Activated CD4-positive, alpha-beta T cell treated with anti-CD3 and anti-CD28 coated beads, Interleukin-2, Interleukin-4, amounts not matched to agents 100 ng/mL and 50 ng/mL, durations not matched to agents 16 hours and 8 hours (primary cell): ENCODE measurements around the gene TMEM237.

Experiments
- DNase-seq: peaks from one replicate; pipeline ENCODE4 v3.0.0-alpha.2; 2020; ENCODE audit warnings: low spot score

The TMEM237 gene

DNA sequence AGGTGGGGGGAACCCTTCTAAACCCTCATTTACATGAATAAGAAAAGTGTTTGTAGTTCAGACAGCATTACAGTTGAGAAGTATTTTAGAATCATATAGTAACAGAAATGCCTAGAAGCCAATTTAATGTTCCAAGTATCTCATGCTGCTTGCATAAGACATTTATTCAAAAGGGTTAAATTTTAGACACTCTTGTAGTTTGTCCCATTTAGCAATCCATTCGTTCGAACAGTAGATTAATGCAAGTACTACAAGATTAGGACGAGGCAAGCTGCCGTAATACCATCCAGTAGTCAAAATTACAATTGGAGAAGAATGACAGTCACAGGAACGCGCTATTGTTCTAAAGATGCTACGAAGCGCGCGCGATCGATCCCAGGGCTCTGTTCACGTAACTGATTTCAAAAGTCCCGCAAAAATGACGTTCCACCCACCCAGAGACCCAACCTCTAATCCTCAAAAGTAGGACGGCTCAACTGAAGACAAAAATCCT, 1.2 kb downstream of the TMEM237 start:
- DNase-seq = no peak

DNA sequence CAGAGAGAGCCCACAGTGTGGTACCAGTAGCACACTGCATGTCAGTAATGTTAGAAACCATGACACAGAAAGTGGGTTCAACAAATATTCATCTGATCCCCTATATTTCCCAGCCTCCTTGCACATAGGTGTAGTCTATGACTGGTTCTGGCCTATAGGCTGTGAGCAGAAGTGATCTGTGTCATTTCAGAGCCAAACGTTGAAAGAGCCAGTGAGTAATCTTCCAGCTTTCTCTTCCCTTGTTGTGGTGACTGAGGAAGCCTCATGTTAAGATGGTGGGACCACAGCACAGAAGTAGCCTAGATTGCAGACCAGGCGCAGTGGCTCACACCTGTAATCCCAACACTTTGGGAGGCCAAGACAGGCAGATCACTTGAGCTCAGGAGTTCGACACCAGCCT, 4.1 kb downstream of the TMEM237 start:
- no peak for DNase-seq

DNA sequence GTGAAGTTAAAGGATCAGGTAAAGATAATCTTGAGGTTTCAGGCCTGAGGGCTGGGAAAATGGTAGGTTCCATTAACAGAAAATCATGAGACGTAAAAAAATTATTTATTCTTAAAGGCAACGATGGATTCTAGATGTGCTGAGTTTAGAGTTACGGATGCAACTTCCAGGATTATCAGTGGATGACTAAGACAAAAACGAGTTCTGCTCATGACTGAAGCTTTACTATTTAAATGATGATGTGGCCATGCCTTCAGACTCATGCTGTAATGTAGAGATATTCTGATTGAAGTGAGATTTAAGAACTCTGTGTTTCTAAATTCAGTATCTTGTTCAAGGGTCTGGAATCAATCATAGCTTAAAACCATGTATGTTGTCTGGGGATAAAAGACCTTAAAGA, 5.0 kb downstream of the TMEM237 start:
- no peak for DNase-seq

DNA sequence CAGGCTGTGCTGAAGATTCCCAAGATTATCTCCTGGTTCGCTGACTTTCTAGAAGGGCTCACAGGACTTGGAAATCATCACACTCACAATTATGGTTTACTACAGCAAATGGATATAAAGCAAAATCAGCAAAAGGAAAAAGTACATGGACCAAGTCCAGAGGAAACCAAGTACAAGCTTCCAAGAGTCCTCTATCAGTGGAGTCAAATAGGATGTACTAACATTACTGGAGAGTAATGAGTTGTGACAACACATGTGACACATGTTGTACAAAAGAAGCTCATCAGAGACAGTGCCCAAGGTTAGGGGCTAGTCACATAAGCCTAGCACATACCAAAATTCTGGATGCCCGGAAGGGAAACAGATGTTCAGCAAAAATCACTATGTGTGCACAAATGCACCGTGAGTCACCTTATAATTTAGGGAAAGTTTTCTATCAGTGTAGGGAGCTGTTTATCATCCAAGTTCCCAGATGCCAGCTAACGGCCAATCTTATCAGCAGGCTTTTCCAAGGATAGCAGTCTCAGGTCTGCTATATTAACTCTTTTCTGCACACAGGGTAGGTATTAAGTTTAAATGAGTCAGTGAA, 9.5 kb downstream of the TMEM237 start:
- no peak for DNase-seq

DNA sequence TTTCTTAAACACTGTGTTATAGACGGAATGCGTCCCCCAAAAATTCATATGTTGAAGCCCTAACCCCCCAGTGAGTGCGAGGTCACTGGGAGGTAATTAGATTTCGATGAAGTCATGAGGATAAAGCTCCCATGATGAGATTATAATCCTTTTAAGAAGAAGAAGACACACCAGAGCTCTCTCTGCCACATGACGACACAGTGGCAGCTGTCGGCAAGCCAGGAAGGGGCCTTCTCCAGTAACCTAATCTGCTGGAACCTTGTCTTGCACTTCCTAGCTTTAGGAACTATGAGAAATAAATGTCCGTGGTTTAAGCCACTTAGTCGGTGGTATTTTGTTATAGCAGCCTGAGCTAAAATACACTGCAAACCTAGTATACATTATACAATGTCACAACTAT, 12.3 kb downstream of the TMEM237 start:
- no peak for DNase-seq

DNA sequence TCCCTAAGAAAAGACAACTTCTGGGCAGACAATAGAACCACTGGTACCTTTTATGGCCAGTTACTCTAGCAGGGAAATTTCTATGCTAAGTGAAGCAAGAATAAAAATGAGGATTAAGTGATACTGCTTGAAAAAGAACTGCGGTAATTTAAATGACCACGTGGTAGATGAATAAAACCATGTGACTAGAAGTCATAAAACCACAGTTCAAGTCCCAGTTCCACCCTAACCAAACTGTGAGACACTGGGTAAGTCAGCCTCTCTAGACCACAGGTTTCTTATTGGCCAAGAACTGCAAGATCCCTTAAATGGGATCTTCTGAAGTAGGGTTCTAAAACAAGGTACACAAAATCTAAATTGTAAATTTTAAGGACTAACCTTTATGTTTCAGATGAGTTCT, 12.7 kb downstream of the TMEM237 start:
- DNase-seq = no peak

DNA sequence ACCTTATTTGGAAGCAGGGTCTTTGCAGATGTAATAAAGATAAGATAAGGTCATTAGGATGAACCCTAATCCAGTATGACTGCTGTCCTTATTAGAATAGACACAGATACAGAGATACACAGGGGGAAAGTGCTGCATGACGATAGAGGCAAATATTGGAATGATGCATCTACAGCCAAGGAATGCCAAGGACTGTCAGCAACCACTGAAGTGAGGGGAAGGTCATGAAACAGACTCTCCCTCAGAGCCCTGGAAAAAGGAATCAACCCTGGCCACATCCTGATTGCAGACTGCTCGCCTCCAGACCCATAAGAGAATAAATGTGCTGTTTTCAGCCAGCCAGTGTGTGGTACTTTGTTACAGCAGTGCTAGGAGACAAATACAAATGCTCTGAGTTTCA, 14.8 kb downstream of the TMEM237 start:
- no peak for DNase-seq

DNA sequence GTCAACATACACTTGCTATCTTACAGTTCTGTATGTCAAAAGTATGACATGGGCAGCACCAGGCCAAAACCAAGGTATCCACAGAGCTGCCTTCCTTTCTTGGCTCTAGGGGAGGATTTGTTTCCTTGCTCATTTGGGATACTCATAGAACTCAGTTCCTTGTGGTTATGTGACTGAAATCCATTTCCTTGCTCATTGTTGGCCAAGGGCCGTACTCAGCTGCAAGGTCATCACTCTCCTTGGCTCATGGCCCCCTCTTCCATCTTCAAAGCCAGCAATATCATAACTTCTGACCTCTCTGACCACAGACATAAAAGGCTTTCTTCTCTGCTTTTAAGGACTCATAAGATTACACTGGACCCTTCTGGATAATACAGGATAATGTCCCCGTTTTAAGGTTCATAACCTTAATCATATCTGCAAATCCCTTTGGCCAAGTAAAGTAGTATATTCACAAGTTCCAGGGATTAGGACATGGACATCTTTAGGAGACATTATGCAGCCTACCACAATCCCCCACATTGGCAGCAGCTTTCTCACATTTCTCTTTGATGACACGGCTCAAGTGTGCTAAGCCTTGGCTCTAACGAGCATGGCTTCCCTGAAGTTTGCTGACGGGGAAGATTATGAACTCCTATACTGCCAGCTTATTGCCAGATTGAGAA, 20.9 kb downstream of the TMEM237 start:
- no peak for DNase-seq

DNA sequence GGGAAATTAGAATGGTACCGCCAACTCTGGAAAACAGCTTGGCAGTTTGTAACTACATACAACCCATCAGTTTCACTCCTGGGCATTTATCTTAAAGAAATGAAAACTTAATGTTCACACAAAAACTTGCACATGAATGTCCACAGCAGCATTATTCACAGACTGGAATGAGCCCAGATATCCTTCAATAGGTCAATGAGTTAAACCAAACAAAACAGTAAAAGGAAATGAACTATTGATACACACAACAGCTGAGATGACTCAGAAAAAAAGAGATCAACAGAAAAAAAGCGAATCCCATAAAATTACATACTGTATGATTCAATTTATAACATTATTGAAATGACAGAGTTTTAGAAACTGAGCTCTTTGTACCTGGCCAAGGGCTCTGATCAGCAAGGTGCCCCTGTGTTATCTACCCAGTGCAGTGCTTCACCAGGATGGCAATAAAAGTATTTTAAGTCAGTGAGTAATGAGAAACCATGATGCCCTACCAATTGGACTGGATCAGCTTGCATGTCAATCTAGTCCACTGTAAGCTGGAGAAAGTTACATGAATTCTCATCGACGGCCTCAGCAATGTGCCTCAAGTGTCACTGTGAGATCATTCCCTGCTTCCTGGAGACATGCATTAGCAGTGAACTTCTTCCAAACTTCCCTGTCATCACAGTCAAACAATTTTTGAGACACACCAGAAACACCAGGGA, 21.9 kb downstream of the TMEM237 start:
- no peak for DNase-seq

DNA sequence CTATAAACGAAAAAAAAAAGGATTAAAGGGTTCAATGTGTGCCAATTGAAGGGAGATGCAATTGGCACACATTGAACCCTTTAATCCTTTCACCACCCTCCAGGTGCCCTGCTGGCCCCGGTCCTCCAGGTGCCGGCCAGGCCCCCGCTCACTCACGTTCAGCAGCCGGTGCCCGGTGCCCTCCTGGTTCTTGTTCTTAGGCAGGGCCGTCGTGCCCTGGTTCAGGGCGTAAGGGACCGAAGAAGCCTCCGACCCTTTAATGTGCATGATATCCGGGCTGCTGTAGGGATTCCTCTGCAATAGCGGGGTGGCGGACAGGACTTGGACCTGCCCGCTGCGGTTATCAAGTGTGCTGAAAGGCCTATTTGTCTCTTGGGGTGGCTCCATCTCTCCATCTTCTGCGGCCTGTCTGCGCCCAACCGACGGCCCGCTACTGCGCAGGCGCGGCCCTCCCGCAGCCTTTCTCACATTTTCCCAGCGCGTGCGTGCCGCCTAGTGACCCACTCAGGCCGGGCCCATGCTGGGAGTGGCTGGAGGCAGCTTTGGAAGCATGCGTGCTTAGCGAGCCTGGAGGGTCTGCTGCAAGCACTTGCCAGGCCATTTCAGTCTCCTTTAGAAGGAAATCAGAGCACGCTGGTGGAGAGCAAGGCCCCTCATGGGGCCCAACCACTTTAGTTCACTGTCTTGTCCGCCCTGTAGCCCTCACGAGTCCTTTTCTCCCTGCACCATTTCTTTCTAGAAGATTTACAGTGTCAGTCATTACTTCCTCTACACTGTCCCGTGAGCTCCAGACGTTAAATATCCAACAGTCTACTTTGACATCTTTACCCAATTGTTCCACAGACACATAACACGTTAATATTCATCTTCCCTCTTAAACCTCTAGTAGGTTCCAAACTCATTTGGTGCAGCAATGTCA, 24.3 kb downstream of the TMEM237 start:
- DNase-seq = no peak

DNA sequence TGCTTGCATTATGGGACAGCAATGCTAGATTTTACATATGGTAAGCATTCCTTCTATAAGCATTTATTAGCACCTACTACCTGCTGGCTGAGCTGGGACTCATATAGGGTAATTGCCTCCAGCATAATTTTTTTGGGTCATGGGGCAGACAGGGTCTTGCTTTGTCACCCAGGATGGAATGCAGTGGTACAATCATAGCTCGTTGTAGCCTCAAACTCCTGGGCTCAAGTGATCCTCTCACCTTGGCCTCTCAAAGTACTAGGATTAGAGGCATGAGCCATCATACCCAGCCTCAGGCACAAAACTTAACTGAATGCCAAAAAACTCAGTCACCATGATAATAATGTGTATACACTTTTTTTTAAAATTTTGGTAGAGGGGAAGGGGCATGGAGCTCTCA, 35.3 kb downstream of the TMEM237 start:
- no peak for DNase-seq

DNA sequence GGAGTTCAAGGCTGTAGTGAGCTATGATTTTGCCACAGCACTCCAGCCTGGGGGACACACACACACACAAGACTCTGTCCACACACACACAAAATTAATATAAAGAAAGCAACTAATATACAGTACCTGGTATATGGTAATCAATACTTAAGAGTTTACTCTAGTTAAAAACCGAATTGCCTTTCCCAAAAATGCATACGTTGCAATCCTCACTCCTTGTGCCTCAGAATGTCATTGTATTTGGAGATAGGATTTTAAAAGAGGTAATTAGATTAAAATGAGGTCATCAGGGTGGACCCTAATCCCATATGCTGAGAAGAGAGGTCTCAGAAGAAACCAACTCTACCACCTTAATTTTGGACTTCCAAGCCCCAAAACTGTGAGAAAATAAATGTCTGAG, 35.7 kb downstream of the TMEM237 start:
- DNase-seq = no peak

DNA sequence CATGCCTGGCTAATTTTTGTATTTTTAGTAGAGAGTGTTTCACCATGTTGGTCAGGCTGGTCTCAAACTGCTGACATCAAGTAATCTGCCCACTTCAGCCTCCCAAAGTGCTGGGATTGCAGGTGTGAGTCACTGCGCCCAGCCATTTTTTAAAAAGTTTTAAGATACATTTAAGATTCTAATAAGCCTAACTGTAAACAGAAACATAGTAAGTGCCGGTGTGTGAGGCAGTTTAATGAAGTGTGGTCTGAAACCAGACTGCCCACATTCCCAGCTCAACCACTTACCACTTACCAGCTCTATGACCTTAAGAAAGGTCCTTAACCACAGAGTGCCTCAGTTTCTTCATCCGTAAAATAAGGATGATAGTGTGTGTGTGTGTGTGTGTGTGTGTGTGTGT, 42.4 kb downstream of the TMEM237 start:
- no peak for DNase-seq

DNA sequence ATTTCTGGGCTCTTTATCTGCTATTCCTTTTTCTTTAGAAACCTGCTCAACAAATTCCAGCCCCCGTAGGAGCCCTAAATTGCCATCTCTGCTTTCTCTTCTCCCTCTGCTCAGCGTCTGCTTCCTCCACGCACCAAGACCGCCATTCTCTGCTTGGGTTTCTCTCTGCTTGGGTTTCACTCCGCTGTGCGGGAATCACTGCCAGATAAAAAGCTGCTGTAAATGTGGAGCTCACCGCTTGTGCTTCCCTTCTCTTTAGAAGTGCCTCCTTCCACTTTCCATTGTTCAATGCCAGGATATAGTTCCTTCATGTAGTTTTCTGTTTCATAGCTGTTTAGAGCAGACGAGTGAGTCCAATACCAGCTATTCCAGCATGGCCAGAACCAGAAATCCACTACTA, 45.9 kb downstream of the TMEM237 start:
- no peak for DNase-seq

DNA sequence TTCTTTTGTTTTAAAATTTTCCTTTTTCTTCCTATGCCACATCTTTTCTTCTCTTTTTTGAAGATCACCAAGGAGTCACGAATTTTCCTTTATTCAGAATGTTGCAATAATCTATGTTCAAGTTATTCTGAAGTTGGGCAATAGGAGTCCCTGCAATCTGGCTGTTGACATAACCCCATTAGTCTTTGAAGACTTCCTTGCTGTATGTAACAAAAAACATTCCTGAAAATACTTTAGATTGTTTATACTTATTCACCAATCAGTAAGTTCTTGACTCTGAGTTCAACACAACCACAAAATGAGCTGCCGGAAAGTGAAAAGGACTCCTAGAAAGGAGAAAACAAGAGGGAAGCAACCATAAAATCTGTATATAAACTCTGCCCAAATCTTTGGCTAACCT, 62.8 kb downstream of the TMEM237 start:
- no peak for DNase-seq

DNA sequence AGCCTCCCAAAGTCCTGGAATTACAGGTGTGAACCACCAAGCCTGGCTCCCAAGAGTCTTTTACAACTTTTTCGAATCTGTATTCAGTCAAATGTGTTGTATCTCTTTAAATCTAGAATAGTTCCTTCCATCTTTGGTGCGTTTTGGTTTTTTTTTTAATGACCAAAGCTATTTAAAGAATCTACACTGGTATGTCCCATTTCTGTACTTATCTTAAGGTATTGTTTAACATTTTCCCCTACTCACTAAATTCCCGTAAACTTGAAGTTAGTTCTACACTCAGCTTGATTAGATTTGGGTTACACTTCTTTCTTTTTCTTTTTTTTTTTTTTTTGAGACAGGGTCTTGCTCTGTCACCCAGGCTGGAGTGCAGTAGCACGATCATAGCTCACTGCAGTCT, 63.8 kb downstream of the TMEM237 start:
- DNase-seq = no peak

DNA sequence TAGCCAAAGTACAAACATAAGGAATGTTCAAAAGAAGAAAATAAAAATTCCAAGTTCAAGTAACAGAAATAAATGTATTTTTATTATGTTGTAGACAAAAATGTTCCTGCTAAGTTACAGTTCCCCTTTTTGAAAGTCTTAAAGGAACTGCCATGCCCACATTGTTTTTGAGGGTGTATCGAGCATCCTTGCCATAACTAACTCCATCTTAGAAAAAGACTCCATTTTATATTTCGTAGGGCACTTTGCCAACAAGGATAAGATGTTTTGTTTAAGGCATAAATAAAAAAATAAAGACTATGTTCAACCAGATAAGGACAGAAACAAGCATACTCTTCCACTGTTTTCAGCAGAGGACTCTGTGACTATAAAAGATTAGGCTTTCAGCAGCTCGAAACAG, 67.3 kb downstream of the TMEM237 start:
- DNase-seq = no peak

DNA sequence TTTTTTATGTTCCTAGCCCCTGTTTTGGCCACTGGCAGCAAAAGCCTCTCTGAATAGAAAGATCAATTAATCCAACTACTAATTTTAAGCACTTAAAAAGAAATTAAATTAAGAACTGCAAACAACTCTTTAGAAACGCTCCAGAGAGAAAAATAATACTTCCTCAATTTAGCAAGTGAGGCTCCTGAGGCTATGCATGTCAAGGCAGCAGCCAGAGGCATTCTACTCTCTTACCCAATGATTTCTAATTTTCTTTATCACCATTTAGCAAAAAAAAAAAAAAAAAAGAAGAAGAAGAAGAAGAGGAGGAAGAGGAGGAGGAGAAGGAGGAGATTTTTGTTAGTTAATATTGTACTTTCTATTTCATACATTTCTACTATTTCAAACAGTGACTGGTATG, 68.5 kb downstream of the TMEM237 start:
- no peak for DNase-seq

DNA sequence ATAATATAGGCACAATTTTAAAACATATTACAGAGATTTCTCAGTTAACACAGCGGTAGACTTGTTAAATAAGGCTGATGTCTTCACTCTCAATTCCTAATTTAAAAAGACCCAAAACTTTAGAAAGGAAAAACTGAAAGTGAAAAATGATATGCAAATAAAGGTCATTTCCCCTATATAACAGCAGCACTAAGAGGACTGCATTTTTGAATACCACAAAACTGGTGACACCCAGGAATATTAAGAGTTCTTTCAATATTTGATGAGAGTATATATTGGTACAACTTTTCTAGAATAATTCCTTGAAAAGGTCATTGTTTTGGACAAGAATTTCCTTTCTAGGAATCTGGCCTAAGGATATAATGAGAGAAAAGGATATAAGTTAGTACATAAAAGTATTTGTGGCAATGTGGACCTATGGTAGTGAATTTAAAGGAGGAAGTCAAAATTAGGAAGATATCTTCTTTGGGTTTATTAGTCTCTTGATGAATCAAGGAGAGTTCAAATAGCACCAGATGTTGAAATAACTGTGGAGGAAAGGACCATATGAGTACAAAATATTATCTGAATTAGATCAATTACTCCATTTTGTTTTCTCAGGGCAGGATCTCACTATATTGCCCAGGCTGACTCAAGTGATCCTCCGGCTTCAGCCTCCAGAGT, 70.3 kb downstream of the TMEM237 start:
- DNase-seq = no peak
